ENCODE results near the gene SMIM41.

SMIM41 gene

DNA sequence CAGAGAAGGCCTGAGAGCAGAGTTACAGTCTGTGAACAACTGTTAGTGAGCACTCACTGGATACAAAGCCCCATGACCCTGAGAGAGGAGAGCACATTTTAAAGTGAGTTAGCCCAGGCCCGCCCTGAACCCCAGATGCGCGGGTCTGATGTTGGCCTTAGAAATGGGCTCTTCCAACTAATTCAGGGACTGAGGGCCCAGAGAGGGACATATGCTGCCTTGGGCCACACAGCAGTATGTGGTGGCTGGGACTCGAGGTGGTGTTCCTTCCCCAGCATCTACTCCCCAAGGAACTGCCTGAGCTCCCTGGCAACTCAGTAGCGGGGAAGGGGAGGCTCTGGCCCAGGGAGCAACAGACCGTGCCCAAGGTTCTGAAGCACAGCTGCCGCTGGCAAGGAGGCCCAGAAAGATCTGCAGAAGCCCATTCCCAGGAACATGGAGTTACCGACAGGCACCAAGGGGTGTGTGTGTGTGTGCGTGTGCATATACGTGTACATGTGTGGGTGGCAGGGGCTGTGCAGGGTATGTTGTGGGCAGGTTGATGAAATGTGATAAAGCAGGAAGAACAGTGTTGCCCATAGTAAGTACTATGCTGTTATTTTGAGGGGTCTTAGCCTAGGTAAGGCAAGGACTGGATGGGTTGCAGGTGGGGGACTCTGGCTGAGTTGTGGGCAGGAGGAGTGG, 71.8 kb downstream of the SMIM41 start:
- H3K36me3 ChIP-seq (replicated peaks) = no peaks in the 10 kb centered on the region
- H3K27ac ChIP-seq = no peak overlapping the region

DNA sequence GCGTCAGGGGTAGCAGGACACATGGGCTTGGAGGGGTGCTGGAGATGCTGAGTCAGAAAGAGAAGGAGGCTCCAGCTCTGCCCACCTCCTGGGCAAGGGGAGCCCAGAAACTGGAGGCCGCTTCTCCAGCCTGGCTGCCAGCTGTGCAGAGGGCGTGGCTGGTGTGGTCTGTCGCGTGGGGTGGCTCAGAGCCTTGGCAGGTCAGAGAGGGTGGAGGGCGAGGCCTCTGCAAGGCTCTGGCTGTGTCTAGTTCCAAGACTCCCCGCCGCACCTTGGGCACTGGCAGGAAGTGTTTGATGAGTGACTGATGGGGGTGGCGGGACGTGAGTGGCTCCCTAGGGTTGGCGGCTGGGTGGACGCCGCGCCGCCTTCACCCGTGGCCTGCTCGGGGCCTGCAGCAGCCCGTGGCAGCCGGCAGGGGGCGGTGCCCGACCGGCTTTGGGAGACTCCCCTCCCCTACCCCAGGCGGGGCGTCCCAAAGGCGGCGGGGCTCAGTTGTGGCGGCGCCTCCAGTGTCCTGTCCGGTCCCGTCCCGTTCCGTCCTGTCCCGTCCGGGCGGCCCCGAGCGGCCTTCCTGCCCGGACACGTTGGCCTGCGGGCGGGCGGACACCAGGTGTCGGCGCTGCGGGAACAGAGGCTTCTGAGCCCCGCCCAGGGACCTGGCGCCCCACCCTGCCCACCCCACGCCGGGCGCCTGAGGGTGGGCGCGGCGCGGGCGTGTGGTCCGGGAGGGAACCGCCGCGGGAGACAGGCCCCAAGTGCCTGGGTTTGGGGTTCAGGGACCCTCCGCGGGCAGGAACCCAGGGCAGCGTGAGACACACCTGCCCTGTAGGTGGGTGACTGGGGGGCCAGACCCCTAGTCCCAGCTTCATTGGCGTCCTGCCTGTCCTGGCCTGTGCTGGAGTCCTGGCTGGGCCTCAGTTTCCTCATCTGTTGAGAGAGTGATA, 72.6 kb downstream of the SMIM41 start:
- DNase-seq = no peak
- TF ChIP-seq, protein P1, sequence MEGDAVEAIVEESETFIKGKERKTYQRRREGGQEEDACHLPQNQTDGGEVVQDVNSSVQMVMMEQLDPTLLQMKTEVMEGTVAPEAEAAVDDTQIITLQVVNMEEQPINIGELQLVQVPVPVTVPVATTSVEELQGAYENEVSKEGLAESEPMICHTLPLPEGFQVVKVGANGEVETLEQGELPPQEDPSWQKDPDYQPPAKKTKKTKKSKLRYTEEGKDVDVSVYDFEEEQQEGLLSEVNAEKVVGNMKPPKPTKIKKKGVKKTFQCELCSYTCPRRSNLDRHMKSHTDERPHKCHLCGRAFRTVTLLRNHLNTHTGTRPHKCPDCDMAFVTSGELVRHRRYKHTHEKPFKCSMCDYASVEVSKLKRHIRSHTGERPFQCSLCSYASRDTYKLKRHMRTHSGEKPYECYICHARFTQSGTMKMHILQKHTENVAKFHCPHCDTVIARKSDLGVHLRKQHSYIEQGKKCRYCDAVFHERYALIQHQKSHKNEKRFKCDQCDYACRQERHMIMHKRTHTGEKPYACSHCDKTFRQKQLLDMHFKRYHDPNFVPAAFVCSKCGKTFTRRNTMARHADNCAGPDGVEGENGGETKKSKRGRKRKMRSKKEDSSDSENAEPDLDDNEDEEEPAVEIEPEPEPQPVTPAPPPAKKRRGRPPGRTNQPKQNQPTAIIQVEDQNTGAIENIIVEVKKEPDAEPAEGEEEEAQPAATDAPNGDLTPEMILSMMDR (IDR thresholded peaks at IDR 0.05; ENCODE audit: low read depth, low read length, missing control alignments) = peak; percentile 67
- in situ Hi-C loops (cut with HindIII; ENCODE audit: low pct_ligation_motif_present, low sequenced_read_pairs) = no loop called here
- no peak overlapping the region for H3K27ac ChIP-seq
- no peaks in the 10 kb centered on the region for H3K27me3 ChIP-seq (replicated peaks)
- no peaks in the 10 kb centered on the region for H3K36me3 ChIP-seq (replicated peaks)
- H3K4me3 ChIP-seq (ENCODE audit: low read depth, low read length) = peak overlapping the region; percentile 46

More for the DNA sequence above, 71.8 kb downstream of the SMIM41 start:
- no peak for DNase-seq
- TF ChIP-seq, protein P1 (IDR thresholded peaks at IDR 0.05; ENCODE audit: low read depth, low read length, missing control alignments) = no peak
- in situ Hi-C loops (cut with HindIII; ENCODE audit: low pct_ligation_motif_present, low sequenced_read_pairs) = no loop called here
- Histone ChIP-seq H3K4me3 (ENCODE audit: low read depth, low read length) (no peak overlapping the region), H3K27me3 (replicated peaks) (no peaks in the 10 kb centered on the region)

DNA sequence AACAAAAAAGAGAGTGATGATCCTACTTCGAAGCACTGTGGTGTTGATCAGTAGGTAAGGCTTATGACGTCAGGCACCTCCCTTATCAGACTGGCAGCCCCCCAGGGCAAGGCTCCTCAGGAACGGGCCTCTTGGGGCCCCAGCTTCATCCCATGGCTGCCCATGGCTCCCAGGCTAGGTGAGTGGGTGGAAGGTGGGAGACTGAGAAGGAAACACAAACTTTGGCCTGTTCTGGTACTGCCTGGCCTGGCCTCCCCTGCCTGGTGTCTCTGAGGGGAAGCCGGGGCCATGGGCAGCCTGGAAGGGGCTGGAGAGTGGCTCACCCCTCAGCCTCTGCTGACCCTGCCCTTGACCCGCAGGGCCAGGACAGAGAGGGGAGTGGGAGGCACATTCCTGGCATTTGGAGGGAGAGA, 73.4 kb downstream of the SMIM41 start:
- Histone ChIP-seq H3K27ac (no peak overlapping the region), H3K36me3 (replicated peaks) (no peaks in the 10 kb centered on the region), H3K4me3 (ENCODE audit: low read depth, low read length) (no peak overlapping the region), H3K27me3 (replicated peaks) (no peaks in the 10 kb centered on the region)
- TF ChIP-seq, protein P1 (IDR thresholded peaks at IDR 0.05; ENCODE audit: low read depth, low read length, missing control alignments) = no peak
- DNase-seq = no peak
- in situ Hi-C loops (cut with HindIII; ENCODE audit: low pct_ligation_motif_present, low sequenced_read_pairs) = no loop called here

DNA sequence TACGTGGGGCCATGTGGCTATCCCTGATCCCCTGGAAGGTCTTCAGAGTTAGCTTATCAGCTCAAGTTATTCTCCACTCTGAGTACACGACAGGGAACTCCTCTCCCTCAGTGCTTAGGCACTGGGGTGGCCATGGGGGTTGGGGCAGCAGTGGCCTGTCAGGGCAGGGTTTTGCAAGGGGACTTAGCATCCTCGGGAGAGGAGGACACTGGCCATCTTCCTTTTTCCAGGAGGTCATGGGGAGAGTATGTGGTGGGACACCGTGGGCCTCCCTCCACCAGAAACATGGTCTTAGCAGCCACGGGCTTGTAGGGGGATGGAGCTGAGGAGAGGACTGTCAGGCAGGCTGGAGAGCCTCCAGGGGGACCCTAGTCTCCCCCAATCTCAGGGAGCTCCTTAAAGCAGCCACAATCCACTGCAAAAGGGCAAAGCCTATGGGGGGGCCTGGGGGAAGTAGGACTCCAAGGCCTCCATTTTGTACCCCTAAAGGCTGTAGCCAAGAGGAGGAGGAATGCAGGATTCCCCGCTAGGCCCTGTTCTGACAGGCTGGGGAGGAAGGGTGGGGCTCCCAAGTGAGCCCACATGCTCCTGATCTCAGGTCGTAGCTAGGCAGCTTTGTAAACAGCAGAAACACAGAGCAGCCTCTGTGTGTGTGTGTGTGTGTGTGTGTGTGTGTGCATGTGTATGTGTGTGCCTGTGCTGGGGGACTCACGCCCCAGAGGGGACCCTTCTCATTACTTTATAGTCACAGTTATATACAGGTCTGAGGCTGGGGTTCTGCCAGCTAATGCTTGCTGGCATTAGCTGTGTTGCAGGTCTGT, 75.8 kb downstream of the SMIM41 start:
- TF ChIP-seq, protein P1 (IDR thresholded peaks at IDR 0.05; ENCODE audit: low read depth, low read length, missing control alignments) = no peak
- DNase-seq = peak; percentile 48
- Histone ChIP-seq H3K27ac (no peak overlapping the region), H3K4me3 (ENCODE audit: low read depth, low read length) (no peak overlapping the region), H3K27me3 (replicated peaks) (no peaks in the 10 kb centered on the region), H3K36me3 (replicated peaks) (no peaks in the 10 kb centered on the region)
- in situ Hi-C loops (cut with HindIII; ENCODE audit: low pct_ligation_motif_present, low sequenced_read_pairs) = no loop called here

DNA sequence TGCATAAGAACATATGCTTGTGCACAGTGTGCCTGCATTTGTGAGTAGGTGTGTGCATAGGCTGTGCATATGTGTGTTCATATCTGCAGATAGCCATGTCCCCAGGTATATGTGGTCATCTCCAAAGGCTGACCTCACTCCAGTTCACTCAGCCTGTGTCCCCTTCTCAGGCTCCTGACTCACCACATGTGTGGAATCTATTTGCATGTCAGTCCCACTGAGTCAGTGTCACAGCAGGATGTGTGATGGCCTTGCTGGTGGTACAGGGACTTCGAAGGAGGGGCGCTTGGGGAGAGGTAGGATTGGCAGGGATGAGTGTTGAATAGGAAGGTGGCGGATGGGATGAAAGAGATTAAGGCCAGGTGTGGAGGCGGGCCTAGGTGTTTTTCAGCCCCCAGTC, 76.8 kb downstream of the SMIM41 start:
- Histone ChIP-seq H3K36me3 (replicated peaks) (no peaks in the 10 kb centered on the region), H3K27me3 (replicated peaks) (no peaks in the 10 kb centered on the region), H3K27ac (no peak overlapping the region), H3K4me3 (ENCODE audit: low read depth, low read length) (no peak overlapping the region)
- TF ChIP-seq, protein P1 (IDR thresholded peaks at IDR 0.05; ENCODE audit: low read depth, low read length, missing control alignments) = no peak
- no peak for DNase-seq
- in situ Hi-C loops (cut with HindIII; ENCODE audit: low pct_ligation_motif_present, low sequenced_read_pairs) = no loop called here

Data from brain microvascular endothelial cell (primary cell).